Renal cortical epithelial cell (primary cell): ENCODE results near the gene CLRN3. TPM values are rescaled to one million over a fixed set of nuclear protein-coding genes. Genes with fewer than 3 reads are reported as not detected.
A peak's percentile ranks its signal among the peaks of the same experiment; 100 is the strongest.

Experiments used
- DNase-seq: peaks from one replicate; pipeline ENCODE4 v3.0.0-alpha.2; 2011; ENCODE audit warnings: low read depth
- total RNA-seq: library from RNA; depleted of rRNA; stranded (reverse); fragments of >200 nt; gene quantifications from 2 replicates; pipeline ENCODE4 v1.2.3, GENCODE V29; 2014

The CLRN3 gene
- total RNA-seq = 0.65 TPM in 1 of 2 replicates, not detected in the other

- peak; percentile 63 for DNase-seq
These were observed at the start of gene CLRN3 for GRCh38 chr10:127892743-127893142. Gene CLRN3 (minus strand): TSS chr10:127892941. CDS start chr10:127892784, 157 bp downstream.

- DNase-seq = no peak
These were observed 48.3 kb upstream of the CLRN3 start for GRCh38 chr10:127940866-127941640.

- no peak for DNase-seq
These were observed 47.1 kb upstream of the CLRN3 start for GRCh38 chr10:127939786-127940330.

- no peak for DNase-seq
These were observed 45.2 kb upstream of the CLRN3 start for GRCh38 chr10:127937915-127938463.

- peak; percentile 52 for DNase-seq
These were observed 44.3 kb upstream of the CLRN3 start for GRCh38 chr10:127937069-127937468.

- no peak for DNase-seq
These were observed 42.4 kb upstream of the CLRN3 start for GRCh38 chr10:127935071-127935561.

GRCh38 chr10:127934383-127934782, 41.6 kb upstream of the CLRN3 start:
- DNase-seq = no peak

GRCh38 chr10:127933271-127933670, 40.5 kb upstream of the CLRN3 start:
- DNase-seq = no peak

- DNase-seq = no peak
These were observed 40.0 kb upstream of the CLRN3 start for GRCh38 chr10:127932521-127933270.

- DNase-seq = peak; percentile 34
These were observed 35.5 kb upstream of the CLRN3 start for GRCh38 chr10:127928021-127928806.

- no peak for DNase-seq
These were observed 33.7 kb upstream of the CLRN3 start for GRCh38 chr10:127926455-127926854.

- DNase-seq = no peak
These were observed 32.9 kb upstream of the CLRN3 start for GRCh38 chr10:127925471-127926207.

GRCh38 chr10:127923646-127924045, 30.9 kb upstream of the CLRN3 start:
- DNase-seq = no peak

GRCh38 chr10:127922675-127923366, 30.1 kb upstream of the CLRN3 start:
- peak; percentile 96 for DNase-seq

- no peak for DNase-seq
These were observed 29.5 kb upstream of the CLRN3 start for GRCh38 chr10:127922206-127922605.

- DNase-seq = no peak
These were observed 29.0 kb upstream of the CLRN3 start for GRCh38 chr10:127921753-127922145.

- DNase-seq = no peak
These were observed 28.5 kb upstream of the CLRN3 start for GRCh38 chr10:127921075-127921752.

GRCh38 chr10:127920306-127921074, 27.7 kb upstream of the CLRN3 start:
- no peak for DNase-seq
